Astrocyte of the spinal cord (primary cell): ENCODE data around the gene SIGLEC6.
"Not testable (repeated sequence)": the region's sequence is repeated elsewhere in the genome, so short reads cannot be mapped to it uniquely, and the experiment has no call there.

ENCODE experiments used
- DNase-seq: peaks from one replicate; pipeline ENCODE4 v3.0.0; 2011; ENCODE audit warnings: low read depth, low spot score
- H3K4me3 ChIP-seq: 2 replicates; pipeline ENCODE4 v1.5.1; 2011; ENCODE audit warnings: low read depth, mild to moderate bottlenecking, low read length, moderate library complexity
- in situ Hi-C: cut with HindIII; loops from 2 replicates; pipeline ENCODE4 v1.10.0; 2017; ENCODE audit warnings: low sequenced_read_pairs
- TF ChIP-seq, protein P1 (sequence below): IDR thresholded peaks from 2 replicates; pipeline ENCODE4 v1.5.1; 2012; ENCODE audit warnings: low read depth, mild to moderate bottlenecking, low read length, inconsistent platforms

SIGLEC6 gene

DNA sequence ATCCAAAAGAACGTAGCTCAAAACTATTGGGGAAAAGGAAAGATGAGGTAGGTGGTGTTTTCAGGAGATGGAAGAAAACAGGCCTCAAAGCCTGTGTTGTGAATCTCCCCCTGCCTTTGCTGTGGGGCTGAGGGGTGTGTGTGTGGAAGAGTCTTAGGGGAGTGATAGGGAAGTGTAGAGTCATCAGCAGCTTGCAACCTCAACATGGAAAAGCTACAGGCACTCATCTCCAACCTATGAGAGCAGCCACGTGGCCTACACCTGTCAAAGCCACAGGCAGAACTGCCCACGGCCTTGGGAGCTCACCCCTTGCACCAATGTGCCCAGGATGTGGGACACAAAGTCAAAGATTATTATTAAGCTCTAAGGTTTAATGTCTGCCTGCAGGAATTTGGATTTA, 25.6 kb downstream of the SIGLEC6 start:
- in situ Hi-C loops, result no loop called here
- DNase-seq, result no peak
- H3K4me3 ChIP-seq, result no peak overlapping the region
- TF ChIP-seq, protein P1, sequence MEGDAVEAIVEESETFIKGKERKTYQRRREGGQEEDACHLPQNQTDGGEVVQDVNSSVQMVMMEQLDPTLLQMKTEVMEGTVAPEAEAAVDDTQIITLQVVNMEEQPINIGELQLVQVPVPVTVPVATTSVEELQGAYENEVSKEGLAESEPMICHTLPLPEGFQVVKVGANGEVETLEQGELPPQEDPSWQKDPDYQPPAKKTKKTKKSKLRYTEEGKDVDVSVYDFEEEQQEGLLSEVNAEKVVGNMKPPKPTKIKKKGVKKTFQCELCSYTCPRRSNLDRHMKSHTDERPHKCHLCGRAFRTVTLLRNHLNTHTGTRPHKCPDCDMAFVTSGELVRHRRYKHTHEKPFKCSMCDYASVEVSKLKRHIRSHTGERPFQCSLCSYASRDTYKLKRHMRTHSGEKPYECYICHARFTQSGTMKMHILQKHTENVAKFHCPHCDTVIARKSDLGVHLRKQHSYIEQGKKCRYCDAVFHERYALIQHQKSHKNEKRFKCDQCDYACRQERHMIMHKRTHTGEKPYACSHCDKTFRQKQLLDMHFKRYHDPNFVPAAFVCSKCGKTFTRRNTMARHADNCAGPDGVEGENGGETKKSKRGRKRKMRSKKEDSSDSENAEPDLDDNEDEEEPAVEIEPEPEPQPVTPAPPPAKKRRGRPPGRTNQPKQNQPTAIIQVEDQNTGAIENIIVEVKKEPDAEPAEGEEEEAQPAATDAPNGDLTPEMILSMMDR, result no peak

DNA sequence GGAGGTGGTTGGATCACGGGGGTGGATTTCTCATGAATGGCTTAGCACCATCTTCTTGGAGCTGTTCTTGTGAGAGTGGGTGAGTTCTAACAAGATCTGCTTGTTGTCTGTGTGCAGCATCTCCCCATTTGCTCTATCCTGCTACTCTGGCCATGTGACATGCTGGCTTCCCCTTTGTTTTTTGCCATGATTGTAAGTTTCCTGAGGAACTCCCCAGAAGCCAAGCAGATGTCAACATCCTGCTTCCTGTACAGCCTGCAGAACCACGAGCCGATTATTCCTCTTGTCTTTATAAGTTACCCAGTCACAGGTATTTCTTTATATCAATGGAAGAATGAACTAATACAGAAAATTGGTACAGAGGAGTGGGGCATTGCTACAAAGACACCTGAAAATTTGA, 27.6 kb downstream of the SIGLEC6 start:
- TF ChIP-seq, protein P1, result no peak
- no peak overlapping the region for H3K4me3 ChIP-seq
- in situ Hi-C loops, result no loop called here
- DNase-seq, result no peak

DNA sequence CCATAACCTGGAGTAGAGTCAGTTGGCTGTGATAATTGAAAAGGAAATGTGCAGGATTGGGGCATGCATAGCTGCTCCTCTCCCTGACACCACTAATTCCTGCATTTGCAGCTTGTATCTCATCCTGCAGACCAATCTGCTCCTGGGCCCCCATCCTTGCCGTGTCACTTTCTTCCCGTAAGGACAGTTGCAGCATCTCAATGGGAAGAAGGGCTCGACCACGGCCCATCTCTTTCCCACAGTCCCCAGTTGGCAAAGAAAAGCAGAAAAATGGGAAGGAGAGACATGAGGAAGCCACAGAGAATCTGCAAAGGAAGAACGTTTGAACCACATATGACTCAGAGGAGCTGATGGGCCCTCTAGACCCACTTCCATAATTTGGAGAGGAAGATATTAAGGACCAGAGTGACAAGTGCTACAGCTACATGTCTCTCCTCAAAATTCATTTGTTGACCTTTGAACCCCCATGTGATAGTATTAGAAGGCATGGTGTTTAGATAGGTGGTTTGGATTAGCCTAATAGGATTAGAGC, 28.1 kb downstream of the SIGLEC6 start:
- DNase-seq, result no peak
- TF ChIP-seq, protein P1, result no peak
- in situ Hi-C loops, result no loop called here
- no peak overlapping the region for H3K4me3 ChIP-seq

DNA sequence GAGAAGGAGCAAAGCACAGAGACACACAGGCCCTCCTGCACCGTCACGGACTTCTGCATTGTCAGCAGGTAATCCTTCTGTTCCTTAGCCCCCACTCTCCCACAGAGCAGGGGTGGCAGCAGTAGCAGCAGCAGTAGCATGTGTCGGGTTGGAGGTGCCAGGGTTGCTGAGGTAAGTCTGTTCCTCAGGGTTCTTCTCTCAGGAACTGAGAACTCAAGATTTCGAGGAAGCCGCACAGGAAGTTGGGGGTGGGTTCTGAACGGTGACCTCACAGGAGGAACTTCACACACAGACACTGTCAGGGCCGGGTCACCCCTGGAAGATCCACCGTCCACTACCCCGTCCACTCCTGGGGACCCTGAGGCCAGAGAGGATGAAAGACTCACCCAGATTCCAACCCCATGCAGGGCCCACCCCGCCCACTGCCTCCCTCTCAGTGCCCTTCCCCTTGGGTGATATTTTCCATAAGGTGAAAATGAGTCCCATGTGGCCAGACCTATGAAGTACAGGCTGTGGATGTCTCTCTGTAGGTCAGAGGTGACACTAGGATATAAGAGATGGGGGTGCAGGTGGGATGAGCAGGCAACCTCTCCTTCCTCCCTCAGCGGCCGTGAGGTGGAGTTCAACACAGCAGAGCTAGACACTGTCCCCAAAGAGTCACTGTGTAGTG, 29.7 kb downstream of the SIGLEC6 start, which contains the start of gene SIGLEC12:
TSS of gene SIGLEC12 (minus strand) at position 207 of the 670 bp plus-strand sequence. CDS start at position 140, 67 bp downstream.
- DNase-seq, result no peak
- TF ChIP-seq, protein P1, result no peak
- in situ Hi-C loops, result no loop called here
- no peak within 1 kb of the TSS for H3K4me3 ChIP-seq

DNA sequence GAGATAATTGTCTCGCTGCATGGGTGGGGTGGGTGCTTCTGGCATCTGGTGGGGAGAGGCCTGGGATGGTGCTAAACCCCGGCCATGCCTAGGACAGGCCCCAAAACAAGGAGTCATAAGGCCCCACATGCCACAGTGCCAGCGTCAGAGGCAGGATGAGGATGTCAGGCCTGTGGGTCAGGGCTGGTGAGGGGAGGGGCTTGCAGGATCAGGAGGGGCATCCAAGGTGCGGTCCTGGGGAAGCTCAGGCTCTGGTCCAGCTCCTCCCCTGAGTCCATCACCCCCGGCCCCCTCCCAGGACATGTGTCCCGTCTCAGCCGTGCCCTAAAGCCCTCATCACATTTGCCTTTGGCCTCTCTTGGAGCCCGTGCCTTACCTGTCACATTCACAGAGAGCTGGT, 30.5 kb downstream of the SIGLEC6 start:
- H3K4me3 ChIP-seq, in situ Hi-C loops, DNase-seq: not testable (repeated sequence)

DNA sequence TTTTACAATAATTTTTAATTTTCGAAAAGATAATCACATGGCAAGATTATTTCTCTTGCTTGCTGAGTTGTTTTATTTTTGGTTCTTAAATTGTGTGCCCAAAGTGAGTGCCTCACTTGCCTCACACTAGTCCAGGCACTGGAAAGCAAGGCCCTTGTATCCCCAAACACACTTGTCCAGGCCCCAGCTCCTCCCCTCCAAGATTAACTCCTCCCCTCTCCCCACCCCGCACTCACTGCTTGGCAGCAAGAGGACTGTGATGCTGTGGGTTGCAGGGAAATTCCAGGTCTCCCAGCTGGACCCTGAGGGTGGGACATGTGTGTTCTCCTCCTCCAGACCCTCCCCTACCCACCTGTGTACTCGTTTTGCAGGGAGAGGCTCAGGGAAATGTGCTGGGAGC, 33.8 kb downstream of the SIGLEC6 start:
- TF ChIP-seq, protein P1, result no peak
- no peak overlapping the region for H3K4me3 ChIP-seq
- DNase-seq, result no peak
- in situ Hi-C loops, result no loop called here

DNA sequence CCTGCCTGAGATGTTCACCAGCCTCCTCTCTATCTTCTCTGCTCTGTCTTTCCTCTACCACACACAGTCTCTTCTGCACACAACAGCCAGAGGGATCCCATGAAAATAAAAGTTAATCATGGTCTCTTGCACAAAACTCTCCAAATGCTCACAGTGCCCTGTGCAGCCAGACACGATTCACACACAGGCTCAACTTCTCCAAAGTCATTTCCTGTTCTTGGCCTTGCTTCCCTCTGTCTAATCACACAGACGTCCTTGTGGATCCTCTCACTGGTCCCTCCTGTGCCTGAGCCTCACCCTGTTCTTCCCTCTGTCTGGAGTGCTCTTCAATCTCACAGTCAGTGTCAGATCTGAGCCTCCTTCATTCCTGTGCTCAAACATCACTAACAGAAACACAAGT, 37.7 kb downstream of the SIGLEC6 start:
- TF ChIP-seq, protein P1, result no peak
- H3K4me3 ChIP-seq, result no peak overlapping the region
- DNase-seq, result no peak
- in situ Hi-C loops, result no loop called here
